ENCODE data around the gene OPCML. TPM values are rescaled to one million over a fixed set of nuclear protein-coding genes. Genes with fewer than 3 reads are reported as not detected.

The OPCML gene
- polyA plus RNA-seq, 3 donors, result not detected

DNA sequence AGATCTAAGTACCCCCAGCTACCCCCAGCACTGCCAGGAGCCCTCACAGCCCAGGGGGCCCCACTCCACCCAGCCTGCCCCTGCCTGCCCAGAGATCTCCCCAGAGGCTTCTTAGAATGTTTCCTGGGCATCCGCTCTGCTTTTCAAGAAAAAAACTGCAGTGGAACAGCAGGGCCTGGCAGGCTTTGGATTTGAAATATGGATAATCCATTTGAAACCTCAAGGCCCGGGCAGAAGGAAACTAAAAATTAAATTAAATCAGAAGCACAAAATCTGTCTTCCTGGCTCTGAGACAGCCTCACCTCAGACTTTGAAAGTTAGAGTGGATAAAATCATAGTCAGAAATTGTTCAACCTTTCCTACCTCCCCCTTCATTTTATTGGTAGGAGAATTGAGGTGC lies 273.6 kb downstream of the OPCML start:
- no peak overlapping the region for H3K4me3 Mint-ChIP-seq
- no CpG with 5 or more reads among the region's 2 CpGs for WGBS (ENCODE audit: insufficient coverage)
- intact Hi-C loops (cut with micrococcal nuclease), result no loop called here

DNA sequence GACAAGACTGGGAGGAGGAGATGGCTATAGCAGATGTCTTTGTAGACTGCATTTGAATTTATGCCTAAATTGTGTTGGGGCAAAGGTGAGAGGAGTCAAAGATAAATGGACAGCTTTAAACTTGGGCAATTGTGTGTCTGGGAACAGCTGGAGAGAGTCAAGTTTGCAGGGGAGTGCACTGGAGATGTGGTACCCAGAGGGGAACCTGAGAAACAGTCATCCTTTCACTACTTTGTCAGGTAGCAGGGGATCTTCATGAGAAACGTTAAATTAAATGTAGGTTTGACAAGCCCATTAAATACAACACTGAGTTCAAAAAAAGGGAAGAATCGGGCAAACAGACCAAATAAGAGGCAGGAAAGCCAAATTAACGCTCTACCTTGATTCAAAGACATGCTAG lies 277.7 kb downstream of the OPCML start:
- H3K9me3 ChIP-seq (replicated peaks in 1 of 2; ENCODE audit: control insufficient read depth in 1 of 2, insufficient read depth in 1 of 2, low read length in 2 of 2), result no peaks in the 10 kb centered on the region
- Mint-ChIP-seq H3K27ac (no peak overlapping the region), H3K4me1 (no peaks in the 10 kb centered on the region), H3K36me3 (no peaks in the 10 kb centered on the region), H3K4me3 (no peak overlapping the region), H3K27me3 (ENCODE audit: low read depth in 3 of 3) (peaks cover 3 to 4% (median 4%) of the 10 kb centered on the region in 3 donors), H3K9me3 (peaks cover 0 to 9% (median 2%) of the 10 kb centered on the region in 7 donors)
- no peak overlapping the region for H3K27ac ChIP-seq (ENCODE audit: low read depth in 1 of 2, low read length in 2 of 2)
- H3K9ac ChIP-seq (ENCODE audit: insufficient read depth, low read length, poor library complexity, severe bottlenecking), result no peak overlapping the region
- no peaks in the 10 kb centered on the region for H3K4me1 ChIP-seq (ENCODE audit: control insufficient read depth in 1 of 2, insufficient read depth in 2 of 2, low read length in 2 of 2)
- intact Hi-C loops (cut with micrococcal nuclease), result no loop called here
- no CpG with 5 or more reads among the region's 3 CpGs for WGBS (ENCODE audit: insufficient coverage)
- H3K4me3 ChIP-seq (replicated peaks in 1 of 3; ENCODE audit: low read depth in 2 of 3, low read length in 3 of 3), result no peak overlapping the region
- no peaks in the 10 kb centered on the region for H3K27me3 ChIP-seq (ENCODE audit: control insufficient read depth in 2 of 2, insufficient read depth in 2 of 2, low read length in 2 of 2)
- no peak overlapping the region for H3K4me2 ChIP-seq (replicated peaks; ENCODE audit: extremely low read depth, low read length, poor library complexity, severe bottlenecking)
- no peaks in the 10 kb centered on the region for H3K36me3 ChIP-seq (replicated peaks in 1 of 2; ENCODE audit: control insufficient read depth in 1 of 2, insufficient read depth in 2 of 2, low read length in 2 of 2)
- no peak overlapping the region for H2AFZ ChIP-seq (ENCODE audit: insufficient read depth, low read depth, low read length, poor library complexity, severe bottlenecking)
- no peaks in the 10 kb centered on the region for H4K20me1 ChIP-seq (ENCODE audit: insufficient read depth, low read length)
- H3K79me2 ChIP-seq (ENCODE audit: insufficient read depth, low read length), result no peaks in the 10 kb centered on the region
- TF ChIP-seq, protein P1, sequence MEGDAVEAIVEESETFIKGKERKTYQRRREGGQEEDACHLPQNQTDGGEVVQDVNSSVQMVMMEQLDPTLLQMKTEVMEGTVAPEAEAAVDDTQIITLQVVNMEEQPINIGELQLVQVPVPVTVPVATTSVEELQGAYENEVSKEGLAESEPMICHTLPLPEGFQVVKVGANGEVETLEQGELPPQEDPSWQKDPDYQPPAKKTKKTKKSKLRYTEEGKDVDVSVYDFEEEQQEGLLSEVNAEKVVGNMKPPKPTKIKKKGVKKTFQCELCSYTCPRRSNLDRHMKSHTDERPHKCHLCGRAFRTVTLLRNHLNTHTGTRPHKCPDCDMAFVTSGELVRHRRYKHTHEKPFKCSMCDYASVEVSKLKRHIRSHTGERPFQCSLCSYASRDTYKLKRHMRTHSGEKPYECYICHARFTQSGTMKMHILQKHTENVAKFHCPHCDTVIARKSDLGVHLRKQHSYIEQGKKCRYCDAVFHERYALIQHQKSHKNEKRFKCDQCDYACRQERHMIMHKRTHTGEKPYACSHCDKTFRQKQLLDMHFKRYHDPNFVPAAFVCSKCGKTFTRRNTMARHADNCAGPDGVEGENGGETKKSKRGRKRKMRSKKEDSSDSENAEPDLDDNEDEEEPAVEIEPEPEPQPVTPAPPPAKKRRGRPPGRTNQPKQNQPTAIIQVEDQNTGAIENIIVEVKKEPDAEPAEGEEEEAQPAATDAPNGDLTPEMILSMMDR (IDR thresholded peaks at IDR 0.05), result no peak
- no peak for DNase-seq

More for the DNA sequence above, 273.6 kb downstream of the OPCML start:
- TF ChIP-seq, protein P1 (IDR thresholded peaks at IDR 0.05), result no peak
- Histone ChIP-seq H3K9ac (ENCODE audit: insufficient read depth, low read length, poor library complexity, severe bottlenecking) (no peak overlapping the region), H4K20me1 (ENCODE audit: insufficient read depth, low read length) (no peaks in the 10 kb centered on the region), H3K4me3 (replicated peaks in 1 of 3; ENCODE audit: low read depth in 2 of 3, low read length in 3 of 3) (no peak overlapping the region), H2AFZ (ENCODE audit: insufficient read depth, low read depth, low read length, poor library complexity, severe bottlenecking) (no peak overlapping the region), H3K4me2 (replicated peaks; ENCODE audit: extremely low read depth, low read length, poor library complexity, severe bottlenecking) (no peak overlapping the region), H3K4me1 (ENCODE audit: control insufficient read depth in 1 of 2, insufficient read depth in 2 of 2, low read length in 2 of 2) (no peaks in the 10 kb centered on the region), H3K27me3 (ENCODE audit: control insufficient read depth in 2 of 2, insufficient read depth in 2 of 2, low read length in 2 of 2) (no peaks in the 10 kb centered on the region), H3K79me2 (ENCODE audit: insufficient read depth, low read length) (no peaks in the 10 kb centered on the region), H3K27ac (ENCODE audit: low read depth in 1 of 2, low read length in 2 of 2) (no peak overlapping the region), H3K9me3 (replicated peaks in 1 of 2; ENCODE audit: control insufficient read depth in 1 of 2, insufficient read depth in 1 of 2, low read length in 2 of 2) (no peaks in the 10 kb centered on the region), H3K36me3 (replicated peaks in 1 of 2; ENCODE audit: control insufficient read depth in 1 of 2, insufficient read depth in 2 of 2, low read length in 2 of 2) (no peaks in the 10 kb centered on the region)
- H3K36me3 Mint-ChIP-seq, result no peaks in the 10 kb centered on the region
- H3K27ac Mint-ChIP-seq, result no peak overlapping the region
- H3K4me1 Mint-ChIP-seq, result no peaks in the 10 kb centered on the region
- H3K9me3 Mint-ChIP-seq, result peaks cover 0 to 5% (median 3%) of the 10 kb centered on the region in 7 donors
- peaks cover 1 to 6% (median 4%) of the 10 kb centered on the region in 3 donors for H3K27me3 Mint-ChIP-seq (ENCODE audit: low read depth in 3 of 3)
- DNase-seq, result no peak
